HepG2 (cell line): ENCODE data around the gene OR5K3. TPM values are rescaled to one million over a fixed set of nuclear protein-coding genes. Genes with fewer than 3 reads are reported as not detected.

Source experiments
- RBFOX2 ChIP-seq: fragments of 200-400 bp; formaldehyde crosslinking; IDR thresholded peaks from 2 replicates; pipeline ENCODE4 v1.6.1; 2017; ENCODE audit warnings: low read depth, mild to moderate bottlenecking, low read length
- RNF219 ChIP-seq: sonication (generic); formaldehyde crosslinking; IDR thresholded peaks from 2 replicates; pipeline ENCODE4 v1.5.0; 2020; ENCODE audit warnings: mild to moderate bottlenecking, missing genetic modification reagents
- TARDBP ChIP-seq: sonication (generic); formaldehyde crosslinking; IDR thresholded peaks from 2 replicates; pipeline ENCODE4 v1.8.0; 2022; ENCODE audit warnings: mild to moderate bottlenecking, missing genetic modification reagents
- ZMAT3 ChIP-seq: sonication (generic); formaldehyde crosslinking; conservative IDR thresholded peaks from 2 replicates; pipeline ENCODE4 v1.7.0; 2021; ENCODE audit warnings: missing genetic modification reagents
- ZNF180 ChIP-seq: sonication (generic); formaldehyde crosslinking; IDR thresholded peaks from 2 replicates; pipeline ENCODE4 v1.4.0; 2020; ENCODE audit warnings: low read depth, missing genetic modification reagents, borderline replicate concordance
- ZNF232 ChIP-seq: sonication (generic); formaldehyde crosslinking; IDR thresholded peaks from 2 replicates; pipeline ENCODE4 v1.4.0; 2020; ENCODE audit warnings: missing genetic modification reagents, borderline replicate concordance
- polyA plus RNA-seq, 8 experiments: library from polyadenylated mRNA; depleted of rRNA in 3 of 8; stranded (reverse) in 7 of 8; unstranded in 1 of 8; fragments of >200 nt; fragmentation: Illumina TruSeq in 4 of 8; extraction: Trizol in 4 of 8; gene quantifications; 2 replicates each; pipeline versions ENCODE4 v1.2.1 to v1.2.3, GENCODE V29; 2011 to 2016; ENCODE audit warnings: low read depth in 4 of 8, missing spikeins in 1 of 8, mixed read lengths in 1 of 8; ENCODE audit not compliant: insufficient read depth in 1 of 8
- total RNA-seq, 5 experiments: library from RNA; depleted of rRNA; stranded (reverse); fragments of >200 nt; fragmentation: Illumina TruSeq; extraction: Trizol; gene quantifications; 2 replicates each; pipeline ENCODE4 v1.2.3, GENCODE V29; 2016; ENCODE audit warnings: low read depth in 1 of 5
- TF ChIP-seq, protein P1 (sequence below): IDR thresholded peaks from 2 replicates; pipeline ENCODE4 v1.6.1; 2012; ENCODE audit warnings: low read length, improper control_type of control experiment
- TF ChIP-seq, protein P2 (sequence below): sonication (generic); formaldehyde crosslinking; IDR thresholded peaks from 2 replicates; pipeline ENCODE4 v1.8.0; 2022; ENCODE audit warnings: missing genetic modification reagents, mild to moderate bottlenecking, borderline replicate concordance
- TF ChIP-seq, protein P3 (sequence below): sonication (generic); formaldehyde crosslinking; IDR thresholded peaks from 2 replicates; pipeline ENCODE4 v1.5.0; 2020; ENCODE audit warnings: mild to moderate bottlenecking, missing genetic modification reagents, borderline replicate concordance
- TF ChIP-seq, protein P4 (sequence below): sonication (generic); formaldehyde crosslinking; IDR thresholded peaks from 2 replicates; pipeline ENCODE4 v1.5.1; 2020; ENCODE audit warnings: mild to moderate bottlenecking, missing genetic modification reagents, moderate library complexity
- TF ChIP-seq, protein P5 (sequence below): IDR thresholded peaks from 2 replicates; pipeline ENCODE4 v1.4.0; 2020; ENCODE audit warnings: mild to moderate bottlenecking, missing genetic modification reagents

Gene OR5K3
- total and polyA plus RNA-seq, 2 of the 13 experiments (the other 11 are each of a cell fraction or from before 2014, with no cell fraction given): not detected

DNA sequence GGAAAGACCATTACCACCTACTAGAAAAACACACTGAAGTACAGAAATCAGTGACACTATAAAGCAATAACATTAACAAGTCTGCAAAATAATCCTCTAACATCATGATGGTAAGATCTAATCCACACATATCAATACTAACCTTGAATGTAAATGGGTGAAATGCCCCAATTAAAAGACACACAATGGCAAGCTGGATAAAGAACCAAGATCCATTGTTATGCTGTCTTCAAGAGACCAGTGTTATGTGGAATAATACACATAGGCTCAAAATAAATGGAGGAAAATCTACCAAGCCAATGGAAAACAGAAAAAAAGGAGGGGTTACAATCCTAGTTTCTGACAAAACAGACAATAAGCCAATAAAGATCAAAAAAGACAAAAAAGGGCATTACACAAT, 13.5 kb downstream of the OR5K3 start (continued):
- TF ChIP-seq, protein P1, sequence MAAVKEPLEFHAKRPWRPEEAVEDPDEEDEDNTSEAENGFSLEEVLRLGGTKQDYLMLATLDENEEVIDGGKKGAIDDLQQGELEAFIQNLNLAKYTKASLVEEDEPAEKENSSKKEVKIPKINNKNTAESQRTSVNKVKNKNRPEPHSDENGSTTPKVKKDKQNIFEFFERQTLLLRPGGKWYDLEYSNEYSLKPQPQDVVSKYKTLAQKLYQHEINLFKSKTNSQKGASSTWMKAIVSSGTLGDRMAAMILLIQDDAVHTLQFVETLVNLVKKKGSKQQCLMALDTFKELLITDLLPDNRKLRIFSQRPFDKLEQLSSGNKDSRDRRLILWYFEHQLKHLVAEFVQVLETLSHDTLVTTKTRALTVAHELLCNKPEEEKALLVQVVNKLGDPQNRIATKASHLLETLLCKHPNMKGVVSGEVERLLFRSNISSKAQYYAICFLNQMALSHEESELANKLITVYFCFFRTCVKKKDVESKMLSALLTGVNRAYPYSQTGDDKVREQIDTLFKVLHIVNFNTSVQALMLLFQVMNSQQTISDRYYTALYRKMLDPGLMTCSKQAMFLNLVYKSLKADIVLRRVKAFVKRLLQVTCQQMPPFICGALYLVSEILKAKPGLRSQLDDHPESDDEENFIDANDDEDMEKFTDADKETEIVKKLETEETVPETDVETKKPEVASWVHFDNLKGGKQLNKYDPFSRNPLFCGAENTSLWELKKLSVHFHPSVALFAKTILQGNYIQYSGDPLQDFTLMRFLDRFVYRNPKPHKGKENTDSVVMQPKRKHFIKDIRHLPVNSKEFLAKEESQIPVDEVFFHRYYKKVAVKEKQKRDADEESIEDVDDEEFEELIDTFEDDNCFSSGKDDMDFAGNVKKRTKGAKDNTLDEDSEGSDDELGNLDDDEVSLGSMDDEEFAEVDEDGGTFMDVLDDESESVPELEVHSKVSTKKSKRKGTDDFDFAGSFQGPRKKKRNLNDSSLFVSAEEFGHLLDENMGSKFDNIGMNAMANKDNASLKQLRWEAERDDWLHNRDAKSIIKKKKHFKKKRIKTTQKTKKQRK: no peak
- TF ChIP-seq ZNF232 (CRISPR knock-in tag) (no peak), RBFOX2 (no peak), ZNF180 (CRISPR knock-in tag) (no peak), RNF219 (CRISPR knock-in tag) (no peak), TARDBP (CRISPR knock-in tag) (no peak), ZMAT3 (CRISPR knock-in tag) (no peak)
- TF ChIP-seq, protein P2, sequence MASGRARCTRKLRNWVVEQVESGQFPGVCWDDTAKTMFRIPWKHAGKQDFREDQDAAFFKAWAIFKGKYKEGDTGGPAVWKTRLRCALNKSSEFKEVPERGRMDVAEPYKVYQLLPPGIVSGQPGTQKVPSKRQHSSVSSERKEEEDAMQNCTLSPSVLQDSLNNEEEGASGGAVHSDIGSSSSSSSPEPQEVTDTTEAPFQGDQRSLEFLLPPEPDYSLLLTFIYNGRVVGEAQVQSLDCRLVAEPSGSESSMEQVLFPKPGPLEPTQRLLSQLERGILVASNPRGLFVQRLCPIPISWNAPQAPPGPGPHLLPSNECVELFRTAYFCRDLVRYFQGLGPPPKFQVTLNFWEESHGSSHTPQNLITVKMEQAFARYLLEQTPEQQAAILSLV (CRISPR knock-in tag): no peak
- TF ChIP-seq, protein P3, sequence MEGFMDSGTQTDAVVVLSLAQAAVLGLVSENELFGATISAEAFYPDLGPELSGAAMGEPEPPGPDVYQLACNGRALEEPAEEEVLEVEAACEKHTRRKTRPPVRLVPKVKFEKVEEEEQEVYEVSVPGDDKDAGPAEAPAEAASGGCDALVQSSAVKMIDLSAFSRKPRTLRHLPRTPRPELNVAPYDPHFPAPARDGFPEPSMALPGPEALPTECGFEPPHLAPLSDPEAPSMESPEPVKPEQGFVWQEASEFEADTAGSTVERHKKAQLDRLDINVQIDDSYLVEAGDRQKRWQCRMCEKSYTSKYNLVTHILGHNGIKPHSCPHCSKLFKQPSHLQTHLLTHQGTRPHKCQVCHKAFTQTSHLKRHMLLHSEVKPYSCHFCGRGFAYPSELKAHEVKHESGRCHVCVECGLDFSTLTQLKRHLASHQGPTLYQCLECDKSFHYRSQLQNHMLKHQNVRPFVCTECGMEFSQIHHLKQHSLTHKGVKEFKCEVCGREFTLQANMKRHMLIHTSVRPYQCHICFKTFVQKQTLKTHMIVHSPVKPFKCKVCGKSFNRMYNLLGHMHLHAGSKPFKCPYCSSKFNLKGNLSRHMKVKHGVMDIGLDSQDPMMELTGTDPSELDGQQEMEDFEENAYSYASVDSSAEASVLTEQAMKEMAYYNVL (CRISPR knock-in tag): no peak
- TF ChIP-seq, protein P4, sequence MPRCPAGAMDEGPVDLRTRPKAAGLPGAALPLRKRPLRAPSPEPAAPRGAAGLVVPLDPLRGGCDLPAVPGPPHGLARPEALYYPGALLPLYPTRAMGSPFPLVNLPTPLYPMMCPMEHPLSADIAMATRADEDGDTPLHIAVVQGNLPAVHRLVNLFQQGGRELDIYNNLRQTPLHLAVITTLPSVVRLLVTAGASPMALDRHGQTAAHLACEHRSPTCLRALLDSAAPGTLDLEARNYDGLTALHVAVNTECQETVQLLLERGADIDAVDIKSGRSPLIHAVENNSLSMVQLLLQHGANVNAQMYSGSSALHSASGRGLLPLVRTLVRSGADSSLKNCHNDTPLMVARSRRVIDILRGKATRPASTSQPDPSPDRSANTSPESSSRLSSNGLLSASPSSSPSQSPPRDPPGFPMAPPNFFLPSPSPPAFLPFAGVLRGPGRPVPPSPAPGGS (CRISPR knock-in tag): no peak
- TF ChIP-seq, protein P5, sequence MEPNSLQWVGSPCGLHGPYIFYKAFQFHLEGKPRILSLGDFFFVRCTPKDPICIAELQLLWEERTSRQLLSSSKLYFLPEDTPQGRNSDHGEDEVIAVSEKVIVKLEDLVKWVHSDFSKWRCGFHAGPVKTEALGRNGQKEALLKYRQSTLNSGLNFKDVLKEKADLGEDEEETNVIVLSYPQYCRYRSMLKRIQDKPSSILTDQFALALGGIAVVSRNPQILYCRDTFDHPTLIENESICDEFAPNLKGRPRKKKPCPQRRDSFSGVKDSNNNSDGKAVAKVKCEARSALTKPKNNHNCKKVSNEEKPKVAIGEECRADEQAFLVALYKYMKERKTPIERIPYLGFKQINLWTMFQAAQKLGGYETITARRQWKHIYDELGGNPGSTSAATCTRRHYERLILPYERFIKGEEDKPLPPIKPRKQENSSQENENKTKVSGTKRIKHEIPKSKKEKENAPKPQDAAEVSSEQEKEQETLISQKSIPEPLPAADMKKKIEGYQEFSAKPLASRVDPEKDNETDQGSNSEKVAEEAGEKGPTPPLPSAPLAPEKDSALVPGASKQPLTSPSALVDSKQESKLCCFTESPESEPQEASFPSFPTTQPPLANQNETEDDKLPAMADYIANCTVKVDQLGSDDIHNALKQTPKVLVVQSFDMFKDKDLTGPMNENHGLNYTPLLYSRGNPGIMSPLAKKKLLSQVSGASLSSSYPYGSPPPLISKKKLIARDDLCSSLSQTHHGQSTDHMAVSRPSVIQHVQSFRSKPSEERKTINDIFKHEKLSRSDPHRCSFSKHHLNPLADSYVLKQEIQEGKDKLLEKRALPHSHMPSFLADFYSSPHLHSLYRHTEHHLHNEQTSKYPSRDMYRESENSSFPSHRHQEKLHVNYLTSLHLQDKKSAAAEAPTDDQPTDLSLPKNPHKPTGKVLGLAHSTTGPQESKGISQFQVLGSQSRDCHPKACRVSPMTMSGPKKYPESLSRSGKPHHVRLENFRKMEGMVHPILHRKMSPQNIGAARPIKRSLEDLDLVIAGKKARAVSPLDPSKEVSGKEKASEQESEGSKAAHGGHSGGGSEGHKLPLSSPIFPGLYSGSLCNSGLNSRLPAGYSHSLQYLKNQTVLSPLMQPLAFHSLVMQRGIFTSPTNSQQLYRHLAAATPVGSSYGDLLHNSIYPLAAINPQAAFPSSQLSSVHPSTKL (CRISPR knock-in tag): no peak
